OCI-M2 (cell line): Measurements from ENCODE around the gene CKS2.
"Not testable (repeated sequence)": the region's sequence is repeated elsewhere in the genome, so short reads cannot be mapped to it uniquely, and the experiment has no call there.

Source experiments
- DNase-seq: peaks from one replicate; lab custom pipeline; 2025; ENCODE audit not compliant: unreplicated experiment; lab: John Stamatoyannopoulos, UW

CKS2 gene

GRCh38 chr9:89310475-89311345, at the start of gene CKS2:
CKS2 (plus strand) TSS chr9:89311195; CDS start chr9:89311293, 98 bp downstream.
- peak; percentile 92 for DNase-seq

DNA sequence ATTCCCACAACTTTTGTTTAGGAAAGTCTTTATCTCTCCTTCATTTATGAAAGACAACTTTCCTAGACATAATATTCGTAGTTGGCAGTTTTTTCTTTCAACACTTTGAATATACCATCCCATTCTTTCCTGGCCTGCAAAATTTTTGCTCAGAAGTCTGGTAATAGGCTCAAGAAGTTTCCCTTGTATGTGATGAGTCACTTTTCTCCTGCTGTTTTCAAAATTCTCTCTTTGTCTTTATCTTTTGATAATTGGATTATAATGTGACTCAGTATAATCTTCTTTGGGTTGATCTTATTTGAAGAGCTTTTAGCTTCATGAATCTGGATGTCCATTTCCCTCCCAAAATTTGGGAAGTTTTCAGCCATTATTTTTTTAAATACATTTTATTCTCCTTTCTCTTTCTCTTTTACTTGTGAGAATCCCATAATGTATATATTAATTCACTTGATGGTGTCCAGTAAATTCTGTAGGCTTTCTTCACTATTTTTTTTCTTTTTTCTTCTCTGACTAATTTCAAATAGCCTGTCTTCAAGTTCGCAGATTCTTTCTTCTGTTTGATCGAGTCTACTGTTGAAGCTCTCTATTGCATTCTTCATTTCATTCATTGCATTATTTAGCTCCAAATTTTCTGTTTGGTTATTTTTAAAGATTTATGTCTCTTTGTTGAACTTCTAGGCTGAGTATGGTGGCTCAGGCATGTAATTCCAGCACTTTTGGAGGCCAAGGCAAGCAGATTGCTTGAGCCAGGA, 37.3 kb upstream of the CKS2 start:
- no peak for DNase-seq

DNA sequence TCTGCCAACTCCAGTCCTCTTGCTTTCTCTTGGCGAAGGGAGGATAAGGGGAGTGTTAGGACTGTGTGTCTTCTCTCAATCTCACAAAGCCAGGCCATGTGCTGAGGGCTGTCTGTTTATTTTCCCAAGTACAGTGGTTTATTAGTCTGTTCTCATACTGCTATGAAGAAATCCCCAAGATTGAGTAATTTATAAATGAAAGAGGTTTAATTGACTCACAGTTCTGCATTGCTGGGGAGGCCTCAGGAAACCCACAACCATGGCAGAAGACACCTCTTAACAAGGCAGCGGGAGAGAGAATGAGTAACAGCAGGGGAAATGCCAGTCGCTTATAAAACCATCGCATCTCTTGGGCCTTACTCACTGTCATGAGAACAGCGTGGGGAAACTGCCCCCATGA, 36.2 kb upstream of the CKS2 start:
- DNase-seq = no peak

- DNase-seq = not testable (repeated sequence)
Observed at GRCh38 chr9:89276040-89276439, 35.0 kb upstream of the CKS2 start.

GRCh38 chr9:89277043-89277442, 34.0 kb upstream of the CKS2 start:
- no peak for DNase-seq

GRCh38 chr9:89277454-89277853, 33.5 kb upstream of the CKS2 start:
- no peak for DNase-seq

GRCh38 chr9:89278551-89278950, 32.4 kb upstream of the CKS2 start:
- DNase-seq = no peak

DNA sequence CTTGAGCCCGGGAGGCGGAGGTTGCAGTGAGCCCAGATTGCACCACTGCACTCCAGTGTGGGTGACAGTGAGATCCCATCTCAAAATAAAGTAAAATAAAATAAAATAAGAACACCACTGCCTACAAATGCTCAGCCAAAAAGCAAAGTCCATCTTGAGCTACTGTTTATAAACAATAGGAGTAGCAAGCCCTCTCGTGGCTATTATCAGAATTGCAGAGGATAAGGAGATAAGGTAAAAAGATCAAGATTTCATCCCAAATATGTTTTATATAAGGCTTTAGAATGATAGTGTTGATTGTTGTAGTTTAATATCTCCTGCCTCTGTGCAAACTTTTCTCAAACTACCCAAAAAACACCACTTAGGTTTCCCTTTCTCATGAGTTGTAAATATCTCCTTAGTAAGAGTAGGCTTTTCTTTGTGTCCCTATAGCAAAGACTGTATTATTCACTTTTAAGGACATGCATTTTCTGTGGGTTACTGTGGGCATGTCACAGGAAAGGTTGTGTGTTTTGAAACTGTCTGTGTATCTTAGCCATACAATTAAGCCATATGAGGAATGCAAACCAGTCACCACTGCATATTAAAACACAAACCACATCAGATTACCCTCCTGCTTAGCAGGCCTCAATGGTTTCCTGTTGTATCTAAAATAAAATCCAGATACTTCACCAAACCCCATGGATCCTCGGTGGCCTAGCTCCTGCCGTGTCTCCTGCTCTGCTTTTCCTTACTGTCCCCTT, 31.8 kb upstream of the CKS2 start:
- no peak for DNase-seq

- DNase-seq = no peak
Observed at GRCh38 chr9:89281106-89281505, 29.9 kb upstream of the CKS2 start.

DNA sequence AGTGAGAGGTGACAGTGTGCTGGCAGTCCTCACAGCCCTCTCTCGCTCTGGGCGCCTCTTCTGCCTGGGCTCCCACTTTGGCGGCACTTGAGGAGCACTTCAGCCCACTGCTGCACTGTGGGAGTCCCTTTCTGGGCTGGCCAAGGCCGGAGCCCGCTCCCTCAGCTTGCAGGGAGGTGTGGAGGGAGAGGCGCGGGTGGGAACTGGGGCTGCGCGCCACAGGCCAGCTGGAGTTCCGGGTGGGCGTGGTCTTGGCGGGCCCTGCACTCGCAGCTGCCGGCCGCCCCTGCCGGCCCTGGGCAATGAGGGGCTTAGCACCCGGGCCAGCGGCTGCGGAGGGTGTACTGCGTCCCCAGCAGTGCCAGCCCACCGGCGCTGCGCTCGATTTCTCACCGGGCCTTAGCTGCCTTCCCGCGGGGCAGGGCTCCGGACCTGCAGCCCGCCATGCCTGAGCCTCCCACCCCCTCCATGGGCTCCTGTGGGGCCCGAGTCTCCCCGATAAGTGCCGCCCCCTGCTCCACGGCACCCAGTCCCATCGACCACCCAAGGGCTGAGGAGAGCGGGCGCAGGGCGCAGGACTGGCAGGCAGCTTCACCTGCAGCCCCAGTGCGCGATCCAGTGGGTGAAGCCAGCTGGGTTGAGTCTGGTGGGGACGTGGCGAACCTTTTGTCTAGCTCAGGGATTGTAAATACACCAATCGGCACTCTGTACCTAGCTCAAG, 28.6 kb upstream of the CKS2 start:
- not testable (repeated sequence) for DNase-seq

- no peak for DNase-seq
Observed at GRCh38 chr9:89284076-89284475, 26.9 kb upstream of the CKS2 start.

DNA sequence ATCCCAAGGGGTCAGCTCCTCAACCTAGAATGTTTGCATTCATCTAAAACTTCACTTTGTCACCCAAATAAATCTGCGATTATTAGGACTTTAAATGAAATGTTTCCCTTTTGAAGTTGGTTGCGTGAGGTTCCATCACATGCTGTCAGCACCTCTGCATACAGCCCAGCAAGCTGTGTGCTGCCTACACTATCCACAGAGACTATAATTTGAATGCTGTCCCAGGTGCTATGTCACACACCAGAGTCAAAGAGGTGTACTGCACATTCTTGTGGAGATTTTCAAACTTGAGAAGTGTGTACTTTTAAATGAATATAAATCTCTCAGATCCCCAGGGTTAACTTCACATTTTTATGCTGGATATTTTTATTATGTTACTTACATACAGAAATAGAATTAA, 19.3 kb upstream of the CKS2 start:
- DNase-seq = no peak

DNA sequence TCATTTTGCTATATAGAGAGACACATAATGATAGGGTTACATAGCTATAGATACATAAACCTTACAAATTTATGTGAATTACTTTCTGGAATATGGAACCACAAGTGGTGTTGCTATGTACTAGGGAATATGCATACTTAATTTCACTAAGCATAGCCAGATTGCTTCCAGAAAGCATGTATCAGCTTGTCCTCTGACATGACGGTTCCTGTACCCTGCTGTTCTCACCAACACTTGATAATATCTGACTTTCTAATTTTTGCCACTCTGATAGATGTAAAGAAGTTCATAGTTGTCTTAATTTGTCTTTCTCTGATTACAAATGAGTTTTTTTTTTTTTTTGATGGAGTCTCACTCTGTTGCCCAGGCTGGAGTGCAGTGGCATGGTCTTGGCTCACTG, 18.0 kb upstream of the CKS2 start:
- no peak for DNase-seq

DNA sequence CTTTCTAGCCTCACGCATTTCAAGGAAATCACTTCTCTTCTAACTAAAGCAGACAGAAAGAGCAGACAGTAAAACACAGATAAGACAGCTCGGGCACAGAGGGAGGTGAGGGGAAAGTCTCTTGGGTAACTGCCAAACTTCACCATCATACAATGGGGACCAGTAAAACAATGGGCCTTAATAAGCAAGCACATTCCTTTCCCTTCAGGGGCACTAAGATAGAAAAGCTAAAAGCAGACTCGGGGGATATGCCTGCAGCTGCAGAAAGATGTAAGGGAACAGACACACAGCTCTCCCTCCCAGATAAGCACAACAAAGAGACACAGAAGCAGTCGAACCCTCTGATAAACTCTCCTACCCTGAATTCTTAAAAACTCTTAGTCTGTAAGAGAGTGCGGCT, 15.6 kb upstream of the CKS2 start:
- no peak for DNase-seq

- not testable (repeated sequence) for DNase-seq
Observed at GRCh38 chr9:89301996-89302395, 9.0 kb upstream of the CKS2 start.

DNA sequence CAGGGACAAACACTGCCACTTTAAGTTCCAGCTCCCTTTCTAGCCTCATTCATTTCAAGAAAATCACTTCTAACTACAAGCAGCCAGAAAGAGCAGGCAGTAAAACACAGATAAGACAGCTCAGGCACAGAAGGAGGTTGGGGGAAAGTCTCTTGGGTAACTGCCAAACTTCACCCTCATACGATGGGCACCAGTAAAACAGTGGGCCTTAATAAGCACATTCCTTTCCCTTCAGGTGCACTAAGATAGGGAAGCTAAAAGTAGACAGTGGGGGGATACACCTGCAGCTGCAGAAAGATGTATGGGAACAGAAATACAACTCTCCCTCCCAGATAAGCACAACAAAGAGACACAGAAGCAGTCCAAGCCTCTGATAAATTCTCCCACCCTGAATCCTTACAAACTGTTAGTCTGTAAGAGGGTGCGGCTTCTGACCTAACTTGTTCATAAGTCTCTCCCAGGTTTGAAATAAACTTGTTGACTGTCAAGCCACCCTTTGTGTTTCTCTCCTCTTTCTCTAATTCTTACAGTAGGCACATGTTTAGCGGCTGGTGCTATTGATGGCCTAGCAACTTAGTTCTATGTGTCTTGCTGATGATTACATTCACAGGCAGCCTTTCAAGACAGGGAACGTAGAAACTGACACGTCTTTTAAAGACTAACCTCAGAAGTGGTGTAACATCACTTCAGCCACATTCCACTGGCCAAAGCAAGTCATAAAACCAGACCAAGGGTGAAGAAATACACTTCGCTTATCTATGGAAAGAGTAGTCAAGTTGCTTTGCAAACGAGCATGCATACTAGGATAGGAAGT, 6.8 kb upstream of the CKS2 start:
- no peak for DNase-seq

GRCh38 chr9:89304834-89305188, 6.2 kb upstream of the CKS2 start:
- no peak for DNase-seq

- no peak for DNase-seq
Observed at GRCh38 chr9:89305868-89306267, 5.1 kb upstream of the CKS2 start.

DNA sequence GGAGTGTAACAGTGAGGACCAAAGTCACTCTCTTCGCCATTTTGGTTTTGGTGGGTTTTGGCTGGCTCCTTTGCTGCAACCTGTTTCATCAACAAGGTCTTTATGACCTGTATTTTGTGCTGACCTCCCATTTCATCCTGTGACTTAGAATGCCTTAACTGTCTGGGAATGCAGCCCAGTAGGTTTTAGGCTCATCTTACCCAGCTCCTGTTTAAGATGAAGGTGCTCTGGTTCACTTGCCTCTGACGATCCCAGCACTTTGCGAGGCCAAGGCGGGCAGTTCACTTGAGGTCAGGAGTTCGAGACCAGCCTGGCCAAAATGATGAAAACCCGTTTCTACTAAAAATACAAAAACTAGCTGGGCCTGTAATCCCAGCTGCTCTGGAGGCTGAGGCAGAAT, 1.8 kb upstream of the CKS2 start:
- DNase-seq = no peak
